Vagina (tissue), 2 donors: Measurements from ENCODE around the gene TPST2.

Experiments
- CTCF ChIP-seq, 3 experiments: fragments of 450-650 bp in 2 of 3; fragments of 200-600 bp in 1 of 3; sonication (generic) in 1 of 3; IDR thresholded peaks; one replicate each; pipeline ENCODE4 v1.5.1; 2017 to 2019; ENCODE audit warnings: antibody characterized with exemption in 3 of 3, mild to moderate bottlenecking in 2 of 3, moderate library complexity in 2 of 3
- POLR2A ChIP-seq, 2 donors: fragments of 450-650 bp; IDR thresholded peaks; one replicate each; pipeline ENCODE4 v1.6.1; 2017; ENCODE audit warnings: antibody characterized with exemption in 2 of 2, mild to moderate bottlenecking in 2 of 2, moderate library complexity in 2 of 2
- POLR2AphosphoS5 ChIP-seq, 2 donors: sonication (generic); formaldehyde crosslinking; IDR thresholded peaks; one replicate each; pipeline ENCODE4 v1.9.0; 2017; ENCODE audit warnings: antibody characterized with exemption in 2 of 2, mild to moderate bottlenecking in 2 of 2, low read depth in 1 of 2; ENCODE audit not compliant: insufficient read depth in 1 of 2

GRCh38 chr22:26503758-26504157, 86.2 kb downstream of the TPST2 start:
- TF ChIP-seq POLR2AphosphoS5 (IDR thresholded peaks at IDR 0.05; ENCODE audit: insufficient read depth in 1 of 2, low read depth in 1 of 2), result no peak
- no peak for TF ChIP-seq CTCF (IDR thresholded peaks at IDR 0.05)
- no peak for TF ChIP-seq POLR2A (IDR thresholded peaks at IDR 0.05)
